IMR-90 (cell line): ENCODE measurements around the gene COL27A1. TPM values are rescaled to one million over a fixed set of nuclear protein-coding genes. Genes with fewer than 3 reads are reported as not detected.

ENCODE experiments used
- ATAC-seq: fragments of 200-7000 bp; cut with Tn5 transposase; 2 replicates; pipeline ENCODE4 v1.9.1; 2020; ENCODE audit warnings: low read depth, mild to moderate bottlenecking, moderate library complexity
- BruUV-seq: library from RNA; stranded (reverse); fragments of 400-500 nt; replicated peaks from 2 replicates; lab custom pipeline; 2021; lab: Mats Ljungman, UMichigan
- CTCF ChIA-PET: fragments of 300-600 bp; formaldehyde crosslinking; extraction: SDS; loops from one replicate; lab custom pipeline; 2021; ENCODE audit warnings: antibody characterized with exemption; lab: Yijun Ruan, JAX
- POLR2A ChIA-PET: fragments of 300-600 bp; sonication (Branson Sonifier 250); formaldehyde crosslinking; loops from one replicate; lab custom pipeline; 2022; ENCODE audit warnings: antibody characterized with exemption; ENCODE audit not compliant: unreplicated experiment; lab: Charles Lee
- DNase-seq: peaks from one replicate; pipeline ENCODE4 v3.0.0; 2013
- H2AFZ ChIP-seq: replicated peaks from 2 replicates; pipeline ENCODE3; 2013; ENCODE audit warnings: low read length, mild to moderate bottlenecking; ENCODE audit not compliant: poor library complexity
- H2AK5ac ChIP-seq: 2 replicates; pipeline ENCODE4 v1.6.1; 2013; ENCODE audit warnings: low read depth, low read length, inconsistent platforms
- H2AK9ac ChIP-seq: replicated peaks from 2 replicates; pipeline ENCODE3; 2013; ENCODE audit warnings: mild to moderate bottlenecking, low read depth, low read length, moderate library complexity; ENCODE audit not compliant: poor library complexity
- H2BK120ac ChIP-seq: 2 replicates; pipeline ENCODE4 v1.6.1; 2013; ENCODE audit warnings: low read depth, low read length, inconsistent platforms
- H2BK15ac ChIP-seq: 3 replicates; pipeline ENCODE4 v1.6.1; 2013; ENCODE audit warnings: low read depth, low read length, inconsistent platforms
- H2BK20ac ChIP-seq: 2 replicates; pipeline ENCODE4 v1.6.1; 2013; ENCODE audit warnings: low read depth, mild to moderate bottlenecking, inconsistent platforms, low read length, moderate library complexity
- H2BK5ac ChIP-seq: 2 replicates; pipeline ENCODE4 v1.6.1; 2013; ENCODE audit warnings: mild to moderate bottlenecking, low read depth, low read length, inconsistent platforms; ENCODE audit not compliant: poor library complexity, severe bottlenecking
- H3K14ac ChIP-seq: replicated peaks from 2 replicates; pipeline ENCODE4 v1.6.1; 2013; ENCODE audit warnings: low read depth, low read length, inconsistent platforms
- H3K18ac ChIP-seq: 2 replicates; pipeline ENCODE4 v1.6.1; 2013; ENCODE audit warnings: low read depth, low read length, control low read depth
- H3K23ac ChIP-seq: 2 replicates; pipeline ENCODE4 v1.6.1; 2013; ENCODE audit warnings: low read depth, low read length, inconsistent platforms
- H3K27ac ChIP-seq: 2 replicates; pipeline ENCODE4 v1.5.1; 2013; ENCODE audit warnings: mild to moderate bottlenecking, control low read depth, low read length; ENCODE audit not compliant: insufficient read depth
- H3K27me3 ChIP-seq: 2 replicates; pipeline ENCODE4 v1.6.1; 2013; ENCODE audit warnings: low read length; ENCODE audit not compliant: control insufficient read depth, insufficient read depth
- H3K36me3 ChIP-seq: 2 replicates; pipeline ENCODE4 v1.6.1; 2013; ENCODE audit warnings: low read length, mixed read lengths; ENCODE audit not compliant: control insufficient read depth, insufficient read depth
- H3K4ac ChIP-seq: 2 replicates; pipeline ENCODE4 v1.6.1; 2013; ENCODE audit warnings: low read depth, low read length, inconsistent platforms
- H3K4me1 ChIP-seq: 2 replicates; pipeline ENCODE4 v1.6.1; 2013; ENCODE audit warnings: low read length, mixed read lengths; ENCODE audit not compliant: control insufficient read depth, insufficient read depth
- H3K4me2 ChIP-seq: 2 replicates; pipeline ENCODE4 v1.6.1; 2013; ENCODE audit warnings: low read depth, mild to moderate bottlenecking, control low read depth, low read length, moderate library complexity
- H3K4me3 ChIP-seq: 2 replicates; pipeline ENCODE4 v1.5.1; 2013; ENCODE audit warnings: low read depth, mild to moderate bottlenecking, control low read depth, low read length, moderate library complexity; ENCODE audit not compliant: insufficient read depth
- H3K56ac ChIP-seq: 2 replicates; pipeline ENCODE4 v1.6.1; 2013; ENCODE audit warnings: low read length, inconsistent platforms; ENCODE audit not compliant: insufficient read depth; ENCODE audit errors: extremely low read depth
- H3K79me1 ChIP-seq, 2 experiments: 2 replicates each; pipeline ENCODE4 v1.6.1; 2013; ENCODE audit warnings: low read length in 2 of 2, inconsistent platforms in 1 of 2, low read depth in 1 of 2
- H3K9ac ChIP-seq: 2 replicates; pipeline ENCODE4 v1.6.1; 2013; ENCODE audit warnings: low read depth, low read length, control low read depth
- H3K9me1 ChIP-seq: 2 replicates; pipeline ENCODE4 v1.6.1; 2013; ENCODE audit warnings: low read length, inconsistent platforms; ENCODE audit not compliant: insufficient read depth
- H3K9me3 ChIP-seq: 2 replicates; pipeline ENCODE4 v1.6.1; 2013; ENCODE audit warnings: low read length; ENCODE audit not compliant: control insufficient read depth, insufficient read depth
- H4K20me1 ChIP-seq: 2 replicates; pipeline ENCODE4 v1.6.1; 2013; ENCODE audit warnings: low read length, inconsistent platforms; ENCODE audit not compliant: insufficient read depth
- H4K5ac ChIP-seq: 2 replicates; pipeline ENCODE4 v1.6.1; 2013; ENCODE audit warnings: mild to moderate bottlenecking, low read depth, low read length, control low read depth
- H4K8ac ChIP-seq, 2 experiments: 2 replicates each; pipeline ENCODE4 v1.6.1; 2013; ENCODE audit warnings: low read depth in 2 of 2, low read length in 2 of 2, control low read depth in 1 of 2, inconsistent platforms in 1 of 2
- H4K91ac ChIP-seq: 2 replicates; pipeline ENCODE4 v1.6.1; 2013; ENCODE audit warnings: low read depth, low read length, inconsistent platforms; ENCODE audit not compliant: insufficient read depth
- BHLHE40 ChIP-seq: fragments of 150-350 bp; IDR thresholded peaks from 2 replicates; pipeline ENCODE4 v1.6.1; 2016; ENCODE audit warnings: mild to moderate bottlenecking, low read depth, low read length
- CEBPB ChIP-seq: IDR thresholded peaks from 2 replicates; pipeline ENCODE4 v1.6.1; 2012; ENCODE audit warnings: low read depth, low read length, improper control_type of control experiment
- CHD1 ChIP-seq: IDR thresholded peaks from 2 replicates; pipeline ENCODE4 v1.6.1; 2012; ENCODE audit warnings: low read depth, low read length, improper control_type of control experiment
- CTCF ChIP-seq: conservative IDR thresholded peaks from 2 replicates; pipeline ENCODE4 v1.5.1; 2012; ENCODE audit warnings: mild to moderate bottlenecking, low read depth, low read length, improper control_type of control experiment
- FOS ChIP-seq: fragments of 150-350 bp; IDR thresholded peaks from 2 replicates; pipeline ENCODE4 v1.6.1; 2016; ENCODE audit warnings: low read depth, low read length
- MAFK ChIP-seq: IDR thresholded peaks from 2 replicates; pipeline ENCODE4 v1.6.1; 2012; ENCODE audit warnings: low read depth, low read length, improper control_type of control experiment
- MAZ ChIP-seq: IDR thresholded peaks from 2 replicates; pipeline ENCODE4 v1.6.1; 2012; ENCODE audit warnings: low read depth, mild to moderate bottlenecking, low read length, improper control_type of control experiment, moderate library complexity, borderline replicate concordance
- MXI1 ChIP-seq: IDR thresholded peaks from 2 replicates; pipeline ENCODE4 v1.6.1; 2012; ENCODE audit warnings: low read depth, mild to moderate bottlenecking, low read length, moderate library complexity, borderline replicate concordance
- NFE2L2 ChIP-seq: fragments of 150-350 bp; IDR thresholded peaks from 2 replicates; pipeline ENCODE4 v1.6.1; 2016; ENCODE audit warnings: low read depth, mild to moderate bottlenecking, low read length
- POLR2A ChIP-seq: IDR thresholded peaks from 2 replicates; pipeline ENCODE4 v1.6.1; 2012; ENCODE audit warnings: mild to moderate bottlenecking, low read depth, low read length
- RAD21 ChIP-seq: IDR thresholded peaks from 2 replicates; pipeline ENCODE4 v1.6.1; 2012; ENCODE audit warnings: low read length, improper control_type of control experiment
- RCOR1 ChIP-seq: IDR thresholded peaks from 2 replicates; pipeline ENCODE4 v1.6.1; 2012; ENCODE audit warnings: mild to moderate bottlenecking, low read length, improper control_type of control experiment; ENCODE audit not compliant: insufficient replicate concordance
- RFX5 ChIP-seq: IDR thresholded peaks from 2 replicates; pipeline ENCODE4 v1.8.0; 2012; ENCODE audit warnings: low read depth, mild to moderate bottlenecking, low read length, moderate library complexity
- SMC3 ChIP-seq: fragments of 150-350 bp; IDR thresholded peaks from 2 replicates; pipeline ENCODE4 v1.6.1; 2016; ENCODE audit warnings: low read depth, mild to moderate bottlenecking, antibody characterized with exemption, low read length, moderate library complexity
- USF2 ChIP-seq: fragments of 150-350 bp; IDR thresholded peaks from 2 replicates; pipeline ENCODE4 v1.6.1; 2017; ENCODE audit warnings: mild to moderate bottlenecking, antibody characterized with exemption, low read length, low read depth
- WGBS, 2 experiments: methylation state at CpG; one replicate each; pipeline versions ENCODE4 v1.1.5 to v1.1.7; 2013; ENCODE audit warnings: missing lambda C conversion rate in 2 of 2; ENCODE audit not compliant: insufficient read length in 1 of 2; ENCODE audit errors: extremely low coverage in 2 of 2; 5-methylcytosine and 5-hydroxymethylcytosine counted together
- dilution Hi-C: fragments of 300-500 bp; cut with HindIII; formaldehyde crosslinking; loops from one replicate; pipeline ENCODE4 v1.14.3; 2018; ENCODE audit warnings: low sequenced_read_pairs; ENCODE audit not compliant: unreplicated experiment
- in situ Hi-C: fragments of 300-500 bp; cut with MboI; formaldehyde crosslinking; loops from 3 replicates; pipeline ENCODE4 v1.14.3; 2019; ENCODE audit warnings: low sequenced_read_pairs, inconsistent platforms, mixed read lengths
- intact Hi-C: fragments of 100-400 bp; cut with micrococcal nuclease; formaldehyde crosslinking; loops from 2 replicates; pipeline ENCODE4 v1.10.0; 2022
- polyA plus RNA-seq, 3 experiments: library from polyadenylated mRNA; depleted of rRNA; stranded (reverse); fragments of >200 nt; gene quantifications; 2 replicates each; pipeline ENCODE4 v1.2.3, GENCODE V29; 2012; ENCODE audit warnings: low replicate concordance in 1 of 3
- total RNA-seq: library from RNA; depleted of rRNA; stranded (reverse); fragments of >200 nt; gene quantifications from 2 replicates; pipeline ENCODE4 v1.2.3, GENCODE V29; 2012

COL27A1 gene
- total and polyA plus RNA-seq, 2 of the 4 experiments (the other 2 are of a cell fraction) = 3.2 to 18.3 TPM

GRCh38 chr9:114172981-114173833 lies 17.9 kb downstream of the COL27A1 start:
- Histone ChIP-seq H2AK5ac (peak overlapping the region; percentile 26; the same call in 1 of the 2 replicates), H4K20me1 (0 out of 2 replicates have a peak, but pooled peaks cover 4% of the 10 kb centered on the region), H2BK20ac (peak overlapping the region; percentile 18; the same call in 1 of the 2 replicates), H3K36me3 (peaks cover 10% of the 10 kb centered on the region), H2AFZ (peak overlapping the region; percentile 46), H3K9me1 (peaks cover 28% of the 10 kb centered on the region), H2AK9ac (peak overlapping the region; percentile 47), H3K9ac (no peak overlapping the region), H2BK120ac (peak overlapping the region; percentile 62), H4K91ac (peak overlapping the region; percentile 38), H3K27me3 (no peaks in the 10 kb centered on the region), H3K27ac (no peak overlapping the region), H3K14ac (peak overlapping the region; percentile 82), H4K5ac (peak overlapping the region; percentile 4; the same call in 1 of the 2 replicates), H3K79me1 (peaks cover 5 to 68% of the 10 kb centered on the region in 2 experiments), H3K4me1 (peaks cover 42% of the 10 kb centered on the region), H2BK5ac (peak overlapping the region; percentile 19), H3K4me3 (no peak overlapping the region), H4K8ac (peak overlapping the region in 1 of 2 experiments; percentile 51; a peak in 3 of 4 replicates), H3K23ac (peak overlapping the region; percentile 56; the same call in 1 of the 2 replicates), H3K4me2 (no peak overlapping the region), H3K4ac (peak overlapping the region; percentile 76), H3K18ac (no peak overlapping the region), H3K56ac (no peak overlapping the region), H2BK15ac (no peak overlapping the region; the same call in 2 of the 3 replicates), H3K9me3 (no peaks in the 10 kb centered on the region)
- 63% methylated on average over 7 of the region's 20 CpGs; no CpG with 5 or more reads in 1 of the 2 experiments for WGBS, 2 experiments
- ChIA-PET POLR2A (no interaction called here), CTCF (interaction anchor here (1.1 kb wide), 1 partner anchor 18 kb away, joined by 4 read pairs; the partner anchor contains the start of gene COL27A1)
- intact Hi-C loops (no loop called here), in situ Hi-C loops (no loop called here), dilution Hi-C loops (no loop called here)
- peak; percentile 61 for DNase-seq
- no TSS peak for BruUV-seq
- ATAC-seq = peak; percentile 13
- TF ChIP-seq CHD1 (no peak), BHLHE40 (no peak), CTCF (no peak), USF2 (peak; percentile 54; the same call in 1 of the 2 replicates), POLR2A (no peak), MAZ (no peak), RCOR1 (no peak), SMC3 (no peak), NFE2L2 (no peak), MXI1 (0 out of 2 replicates have a peak, but pooled peaks have one; percentile 18), MAFK (peak; percentile 42; the same call in 1 of the 2 replicates), RFX5 (no peak), CEBPB (peak; percentile 24; the same call in 1 of the 2 replicates), RAD21 (no peak), FOS (no peak)
